Measurements from ENCODE around the gene TMEM270.

Gene TMEM270

GRCh38 chr7:73908123-73908611, 47.2 kb downstream of the TMEM270 start:
- DNase-seq (ENCODE audit: extremely low read depth, low read depth): no peak
- TF ChIP-seq CTCF (IDR thresholded peaks at IDR 0.05; ENCODE audit: low read depth, low read length, missing control alignments): no peak
- no peak overlapping the region for H3K4me3 ChIP-seq (replicated peaks; ENCODE audit: low read depth, low read length)

GRCh38 chr7:73909051-73909941, 48.3 kb downstream of the TMEM270 start:
- TF ChIP-seq CTCF (IDR thresholded peaks at IDR 0.05; ENCODE audit: low read depth, low read length, missing control alignments): no peak
- H3K4me3 ChIP-seq (replicated peaks; ENCODE audit: low read depth, low read length): no peak overlapping the region
- no peak for DNase-seq (ENCODE audit: extremely low read depth, low read depth)

GRCh38 chr7:73909996-73910395, 49.0 kb downstream of the TMEM270 start:
- no peak for TF ChIP-seq CTCF (IDR thresholded peaks at IDR 0.05; ENCODE audit: low read depth, low read length, missing control alignments)
- H3K4me3 ChIP-seq (replicated peaks; ENCODE audit: low read depth, low read length): no peak overlapping the region
- DNase-seq (ENCODE audit: extremely low read depth, low read depth): no peak

GRCh38 chr7:73912223-73912622, 51.3 kb downstream of the TMEM270 start:
- DNase-seq (ENCODE audit: extremely low read depth, low read depth): no peak
- TF ChIP-seq CTCF (IDR thresholded peaks at IDR 0.05; ENCODE audit: low read depth, low read length, missing control alignments): no peak

More at GRCh38 chr7:73912223-73912622, 51.3 kb downstream of the TMEM270 start:
- no peak overlapping the region for H3K4me3 ChIP-seq (replicated peaks; ENCODE audit: low read depth, low read length)
